Endothelial cell of umbilical vein (primary cell): ENCODE data around the gene FMN2.

Source experiments
- CTCF ChIP-seq, 2 donors: IDR thresholded peaks; 1 replicate in 1 of 2; 2 replicates in 1 of 2; pipeline ENCODE4 v1.5.1; 2011; ENCODE audit warnings: low read length in 2 of 2, mild to moderate bottlenecking in 2 of 2, moderate library complexity in 2 of 2, control low read depth in 1 of 2, inconsistent platforms in 1 of 2, low read depth in 1 of 2; ENCODE audit not compliant: insufficient read depth in 1 of 2; ENCODE audit errors: extremely low read depth in 1 of 2
- EZH2 ChIP-seq: IDR thresholded peaks from 2 replicates; pipeline ENCODE4 v1.6.1; 2012; ENCODE audit warnings: borderline replicate concordance, low read depth, mild to moderate bottlenecking, moderate library complexity, low read length, inconsistent platforms; ENCODE audit not compliant: severe bottlenecking
- MAX ChIP-seq: IDR thresholded peaks from 2 replicates; pipeline ENCODE4 v1.6.1; 2011; ENCODE audit not compliant: insufficient read depth, insufficient read length

DNA sequence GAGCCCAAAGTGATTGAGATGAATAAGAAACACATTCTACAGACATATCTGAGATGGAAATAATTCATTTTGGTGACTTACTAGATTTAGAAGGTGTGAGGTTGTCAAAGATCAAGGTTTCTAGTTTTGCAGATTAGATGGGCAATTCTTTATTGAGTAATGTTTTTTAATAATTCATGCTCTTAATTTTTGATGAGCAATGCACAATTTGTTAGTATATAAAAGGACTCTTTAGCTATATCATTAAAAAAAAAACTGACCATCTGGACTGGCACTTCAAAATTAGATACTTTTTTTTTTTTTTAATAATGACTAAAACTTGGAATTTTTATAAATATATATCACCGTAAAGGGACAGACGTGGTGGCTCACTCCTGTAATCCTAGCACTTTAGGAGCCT lies 63.9 kb downstream of the FMN2 start:
- TF ChIP-seq CTCF (IDR thresholded peaks at IDR 0.05; ENCODE audit: extremely low read depth in 1 of 2, insufficient read depth in 1 of 2, low read depth in 1 of 2, low read length in 2 of 2) = no peak
- no peak for TF ChIP-seq EZH2
- no peak for TF ChIP-seq MAX
